Measurements from ENCODE around the gene GSDME. TPM values are rescaled to one million over a fixed set of nuclear protein-coding genes. Genes with fewer than 3 reads are reported as not detected.

The GSDME gene
- total RNA-seq, 1 donor from 2014 or later = 63.7 TPM

- DNase-seq (ENCODE audit: low read depth) = no peak
- no peak for TF ChIP-seq CTCF (IDR thresholded peaks at IDR 0.05; ENCODE audit: insufficient read depth, low read length, severe bottlenecking)
- no peak overlapping the region for H3K4me3 ChIP-seq (ENCODE audit: low read depth, low read length)
- H3K36me3 ChIP-seq (ENCODE audit: control insufficient read depth, insufficient read depth, low read length) = peaks cover 5% of the 10 kb centered on the region
- H3K27me3 ChIP-seq (ENCODE audit: control insufficient read depth, insufficient read depth, low read length) = no peaks in the 10 kb centered on the region
- FAIRE-seq = no peak
These were observed 29.8 kb downstream of the GSDME start for GRCh38 chr7:24727154-24728120.

GRCh38 chr7:24725554-24726241, 31.6 kb downstream of the GSDME start:
- TF ChIP-seq CTCF (IDR thresholded peaks at IDR 0.05; ENCODE audit: insufficient read depth, low read length, severe bottlenecking) = no peak
- Histone ChIP-seq H3K36me3 (ENCODE audit: control insufficient read depth, insufficient read depth, low read length) (peaks cover 5% of the 10 kb centered on the region), H3K4me3 (ENCODE audit: low read depth, low read length) (no peak overlapping the region), H3K27me3 (ENCODE audit: control insufficient read depth, insufficient read depth, low read length) (no peaks in the 10 kb centered on the region)
- DNase-seq (ENCODE audit: low read depth) (no peak), FAIRE-seq (no peak)

- no peak for DNase-seq (ENCODE audit: low read depth)
- H3K36me3 ChIP-seq (ENCODE audit: control insufficient read depth, insufficient read depth, low read length) = peaks cover 2% of the 10 kb centered on the region
- no peak for FAIRE-seq
- TF ChIP-seq CTCF (IDR thresholded peaks at IDR 0.05; ENCODE audit: insufficient read depth, low read length, severe bottlenecking) = no peak
- H3K27me3 ChIP-seq (ENCODE audit: control insufficient read depth, insufficient read depth, low read length) = no peaks in the 10 kb centered on the region
- no peak overlapping the region for H3K4me3 ChIP-seq (ENCODE audit: low read depth, low read length)
These were observed 32.6 kb downstream of the GSDME start for GRCh38 chr7:24724451-24725190.

GRCh38 chr7:24723178-24723530, 34.1 kb downstream of the GSDME start:
- Histone ChIP-seq H3K4me3 (ENCODE audit: low read depth, low read length) (no peak overlapping the region), H3K36me3 (ENCODE audit: control insufficient read depth, insufficient read depth, low read length) (peaks cover 2% of the 10 kb centered on the region), H3K27me3 (ENCODE audit: control insufficient read depth, insufficient read depth, low read length) (no peaks in the 10 kb centered on the region)
- FAIRE-seq (no peak), DNase-seq (ENCODE audit: low read depth) (no peak)
- TF ChIP-seq CTCF (IDR thresholded peaks at IDR 0.05; ENCODE audit: insufficient read depth, low read length, severe bottlenecking) = no peak

- Histone ChIP-seq H3K27me3 (ENCODE audit: control insufficient read depth, insufficient read depth, low read length) (no peaks in the 10 kb centered on the region), H3K36me3 (ENCODE audit: control insufficient read depth, insufficient read depth, low read length) (peaks cover 4% of the 10 kb centered on the region), H3K4me3 (ENCODE audit: low read depth, low read length) (no peak overlapping the region)
- FAIRE-seq = no peak
- TF ChIP-seq CTCF (IDR thresholded peaks at IDR 0.05; ENCODE audit: insufficient read depth, low read length, severe bottlenecking) = peak; percentile 31
- no peak for DNase-seq (ENCODE audit: low read depth)
These were observed 34.7 kb downstream of the GSDME start for GRCh38 chr7:24722386-24723177.

Data from bronchial epithelial cell (primary cell).